Measurements from ENCODE around the gene RAB36.
"Not testable (repeated sequence)": the region's sequence is repeated elsewhere in the genome, so short reads cannot be mapped to it uniquely, and the experiment has no call there.

Gene RAB36

DNA sequence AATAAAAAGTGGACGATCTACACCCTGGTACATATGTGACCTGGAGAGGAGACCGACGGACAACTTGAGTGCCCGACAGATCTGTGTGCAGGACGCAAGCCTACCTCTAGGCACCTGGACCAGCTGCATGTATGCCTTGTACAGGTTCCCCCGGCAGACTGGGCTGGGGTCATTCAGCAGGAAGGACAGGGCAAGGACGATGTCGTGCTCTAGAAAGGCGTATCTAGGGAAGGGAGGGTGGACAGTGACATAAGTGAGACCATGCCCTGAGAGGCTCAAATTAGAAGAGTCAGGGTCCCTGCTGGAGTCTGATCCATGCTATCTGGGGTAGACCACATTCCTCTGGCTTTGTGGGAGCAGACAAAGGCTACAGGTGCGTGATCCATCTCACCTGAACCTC lies 11.4 kb upstream of the RAB36 start:
- no peak for TF ChIP-seq CTCF (IDR thresholded peaks at IDR 0.05; ENCODE audit: unreplicated experiment in 3 of 3)
- Mint-ChIP-seq H3K36me3 (ENCODE audit: low read depth) (no peaks in the 10 kb centered on the region), H3K27ac (no peak overlapping the region), H3K9me3 (no peaks in the 10 kb centered on the region), H3K4me3 (no peak overlapping the region), H3K4me1 (no peaks in the 10 kb centered on the region), H3K27me3 (ENCODE audit: low read depth) (peaks cover under 1% of the 10 kb centered on the region)

DNA sequence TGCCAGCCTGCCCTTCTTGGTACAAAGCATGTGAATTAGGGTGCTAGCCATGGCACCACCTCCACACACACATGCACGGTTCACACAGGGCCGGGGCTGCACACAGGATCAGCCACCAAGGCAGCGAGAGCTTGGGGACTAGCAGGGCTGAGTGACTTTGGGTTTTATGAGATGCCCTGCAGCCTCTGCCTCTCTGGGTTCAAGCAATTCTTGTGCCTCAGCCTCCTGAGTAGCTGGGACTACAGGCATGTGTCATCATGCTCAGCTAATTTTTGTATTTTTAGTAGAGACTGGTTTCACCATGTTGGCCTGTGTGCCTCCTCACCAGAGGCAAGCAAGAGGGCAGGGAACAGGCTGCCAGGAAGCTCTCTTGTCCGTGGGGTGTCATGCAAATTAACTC lies 8.3 kb upstream of the RAB36 start:
- H3K27ac Mint-ChIP-seq; H3K27me3 Mint-ChIP-seq (ENCODE audit: low read depth); H3K4me1 Mint-ChIP-seq: not testable (repeated sequence)

DNA sequence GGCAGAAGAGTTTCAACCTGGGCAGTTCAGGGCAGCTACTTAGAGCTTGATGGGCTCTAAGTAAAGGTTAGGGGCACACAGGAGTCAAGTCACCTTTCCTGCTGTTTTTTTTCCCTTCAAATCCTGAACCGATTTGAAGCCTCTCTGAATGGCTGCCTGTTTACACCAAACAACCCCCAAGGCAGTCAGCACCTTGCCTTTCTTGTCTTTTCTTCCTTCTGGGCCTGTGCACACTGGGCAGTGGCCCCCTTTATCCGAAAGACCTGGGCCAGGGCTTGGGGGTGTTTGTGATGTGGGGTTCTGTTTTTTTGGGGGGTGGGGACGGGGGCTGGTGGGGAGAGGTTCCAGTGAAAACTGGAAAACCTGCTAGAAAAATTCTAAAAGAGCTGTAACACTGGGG lies 7.8 kb upstream of the RAB36 start:
- Mint-ChIP-seq H3K27me3 (ENCODE audit: low read depth) (no peaks in the 10 kb centered on the region), H3K9me3 (no peaks in the 10 kb centered on the region), H3K4me1 (peaks cover 9% of the 10 kb centered on the region), H3K27ac (no peak overlapping the region), H3K36me3 (ENCODE audit: low read depth) (no peaks in the 10 kb centered on the region), H3K4me3 (no peak overlapping the region)
- TF ChIP-seq CTCF (IDR thresholded peaks at IDR 0.05; ENCODE audit: unreplicated experiment in 3 of 3) = no peak

More for the DNA sequence above, 8.3 kb upstream of the RAB36 start:
- not testable (repeated sequence) for H3K4me3 Mint-ChIP-seq; H3K9me3 Mint-ChIP-seq; H3K36me3 Mint-ChIP-seq (ENCODE audit: low read depth)

DNA sequence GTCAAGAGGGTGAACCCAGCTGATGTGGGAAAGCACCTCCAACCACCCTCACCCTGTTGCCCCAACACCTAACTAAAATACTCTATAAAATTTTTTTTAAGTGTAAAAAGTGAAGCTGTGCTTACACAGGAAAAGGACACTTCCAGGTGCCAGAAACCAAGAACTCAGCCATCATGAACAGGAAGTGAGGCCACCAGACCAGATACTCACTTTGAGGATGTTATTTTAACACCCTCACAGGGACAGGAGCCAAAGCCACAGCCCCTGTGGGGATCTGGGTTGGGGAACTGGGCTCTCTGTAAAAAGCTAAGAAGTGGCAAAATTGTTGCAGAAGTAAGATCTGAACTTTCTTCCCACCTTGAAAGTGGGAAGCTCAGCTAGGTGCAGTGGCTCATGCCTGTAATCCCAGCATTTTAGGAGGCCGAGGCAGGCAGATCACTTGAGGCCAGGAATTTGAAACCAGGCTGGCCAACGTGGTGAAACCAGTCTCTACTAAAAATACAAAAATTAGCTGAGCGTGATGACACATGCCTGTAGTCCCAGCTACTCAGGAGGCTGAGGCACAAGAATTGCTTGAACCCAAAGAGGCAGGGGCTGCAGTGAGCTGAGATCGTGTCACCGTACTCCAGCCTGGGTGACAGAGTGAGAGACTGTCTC lies 7.2 kb upstream of the RAB36 start:
- no peak for TF ChIP-seq CTCF (IDR thresholded peaks at IDR 0.05; ENCODE audit: unreplicated experiment in 3 of 3)
- peaks cover 9% of the 10 kb centered on the region for H3K4me1 Mint-ChIP-seq
- H3K4me3 Mint-ChIP-seq = peak overlapping the region in 1 of 3 experiments; percentile 12
- H3K27me3 Mint-ChIP-seq (ENCODE audit: low read depth) = peaks cover 5% of the 10 kb centered on the region
- no peak overlapping the region for H3K27ac Mint-ChIP-seq
- H3K9me3 Mint-ChIP-seq = no peaks in the 10 kb centered on the region
- H3K36me3 Mint-ChIP-seq (ENCODE audit: low read depth) = no peaks in the 10 kb centered on the region

DNA sequence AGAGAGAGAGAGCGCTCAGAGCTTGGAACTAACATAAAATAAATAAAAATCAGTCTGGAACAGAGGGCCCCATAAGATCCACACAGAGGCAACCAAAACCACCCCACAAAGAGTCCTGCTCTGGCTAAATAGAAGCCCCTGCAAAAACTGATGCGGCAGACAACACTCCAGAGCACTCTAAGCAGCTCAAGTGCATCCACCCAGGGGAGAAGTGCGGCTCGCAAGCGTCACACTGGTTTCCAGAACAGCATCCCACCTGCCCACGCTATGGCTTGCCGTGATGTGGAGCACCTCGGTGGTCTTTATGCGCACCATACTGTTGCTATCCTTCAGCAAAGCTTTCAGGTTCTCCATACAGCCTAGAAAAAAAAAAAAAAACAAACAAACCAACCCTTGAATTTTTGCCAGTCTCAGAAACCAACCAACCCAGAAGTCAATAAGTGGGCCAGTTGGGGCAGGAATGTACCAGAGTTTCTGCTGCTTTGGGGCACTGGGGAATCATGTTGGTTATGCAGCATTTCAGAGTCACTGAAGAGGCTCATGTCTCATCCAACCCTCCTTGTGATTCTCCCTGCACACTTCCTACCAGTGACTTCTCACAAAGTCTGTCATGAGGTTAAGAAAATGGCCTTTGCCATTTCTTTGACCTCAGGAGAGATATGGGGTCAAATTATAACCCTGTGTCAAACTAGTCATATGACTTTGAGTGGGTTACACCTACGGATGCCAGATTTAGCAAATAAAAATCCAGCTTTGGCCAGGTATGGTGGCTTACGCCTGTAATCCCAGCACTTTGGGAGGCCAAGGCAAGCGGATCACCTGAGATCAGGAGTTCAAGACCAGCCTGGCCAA lies 6.5 kb upstream of the RAB36 start:
- no peaks in the 10 kb centered on the region for H3K9me3 Mint-ChIP-seq
- peaks cover 5% of the 10 kb centered on the region for H3K27me3 Mint-ChIP-seq (ENCODE audit: low read depth)
- H3K27ac Mint-ChIP-seq = no peak overlapping the region
- H3K4me3 Mint-ChIP-seq = peak overlapping the region in 1 of 3 experiments; percentile 12
- no peak for TF ChIP-seq CTCF (IDR thresholded peaks at IDR 0.05; ENCODE audit: unreplicated experiment in 3 of 3)
- peaks cover 14% of the 10 kb centered on the region for H3K4me1 Mint-ChIP-seq
- no peaks in the 10 kb centered on the region for H3K36me3 Mint-ChIP-seq (ENCODE audit: low read depth)

DNA sequence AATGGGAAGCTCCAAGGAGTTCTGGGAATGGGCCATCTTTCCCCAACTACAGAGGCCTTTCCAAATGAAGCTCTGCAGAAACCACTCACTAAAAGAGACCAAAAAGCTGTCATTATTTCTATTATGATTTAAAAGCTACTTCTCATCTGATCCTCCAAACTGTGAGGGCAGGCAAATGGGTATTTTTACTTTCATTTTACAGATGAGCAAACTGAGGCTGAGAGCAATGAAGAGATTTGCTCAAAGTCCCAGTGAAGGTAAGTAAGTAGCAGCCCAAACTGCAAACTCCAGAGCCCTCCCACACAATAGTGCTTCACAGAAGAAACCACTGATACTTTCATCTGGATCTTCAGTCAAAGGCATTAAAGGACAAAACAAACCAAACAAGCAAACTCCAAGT lies 4.9 kb upstream of the RAB36 start:
- H3K36me3 Mint-ChIP-seq (ENCODE audit: low read depth) = no peaks in the 10 kb centered on the region
- no peaks in the 10 kb centered on the region for H3K9me3 Mint-ChIP-seq
- H3K27ac Mint-ChIP-seq = no peak overlapping the region
- H3K4me1 Mint-ChIP-seq = peaks cover 19% of the 10 kb centered on the region
- no peak for TF ChIP-seq CTCF (IDR thresholded peaks at IDR 0.05; ENCODE audit: unreplicated experiment in 3 of 3)
- no peak overlapping the region for H3K4me3 Mint-ChIP-seq
- peaks cover 5% of the 10 kb centered on the region for H3K27me3 Mint-ChIP-seq (ENCODE audit: low read depth)
